GM19468 (cell line): ENCODE measurements around the gene OBSCN.

Experiments
- ATAC-seq: cut with Tn5 transposase; IDR thresholded peaks from one replicate; pipeline ENCODE4 v1.9.1; 2021; ENCODE audit warnings: mild to moderate bottlenecking, moderate library complexity, moderate number of reproducible peaks; ENCODE audit not compliant: unreplicated experiment; ENCODE audit errors: extremely low read depth

OBSCN gene

GRCh38 chr1:228391411-228392020, 183.7 kb downstream of the OBSCN start:
- ATAC-seq: no peak

- no peak for ATAC-seq
Observed at GRCh38 chr1:228392111-228392936, 184.5 kb downstream of the OBSCN start.

DNA sequence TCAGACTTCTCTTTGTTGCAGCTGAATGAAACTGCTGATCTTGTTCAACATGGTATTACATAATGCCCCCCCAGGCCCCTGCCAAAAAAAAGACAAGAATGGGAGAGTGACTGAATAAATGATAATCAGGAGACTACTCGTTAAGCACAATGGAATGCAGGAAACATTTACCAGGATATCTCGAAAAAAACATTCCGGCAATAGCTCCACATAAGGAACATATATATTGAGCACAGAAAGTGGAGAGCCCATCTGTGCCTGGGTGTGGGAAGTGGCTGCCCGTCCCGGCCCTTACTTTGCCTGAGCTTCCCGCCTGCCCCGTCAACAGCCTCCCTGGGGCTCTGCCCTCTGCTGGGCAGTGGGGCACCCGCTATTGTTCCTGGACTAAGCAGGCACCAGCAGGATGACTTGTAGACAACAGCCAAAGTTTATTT, 185.4 kb downstream of the OBSCN start:
- ATAC-seq: no peak

GRCh38 chr1:228393811-228394570, 186.1 kb downstream of the OBSCN start:
- ATAC-seq: no peak

DNA sequence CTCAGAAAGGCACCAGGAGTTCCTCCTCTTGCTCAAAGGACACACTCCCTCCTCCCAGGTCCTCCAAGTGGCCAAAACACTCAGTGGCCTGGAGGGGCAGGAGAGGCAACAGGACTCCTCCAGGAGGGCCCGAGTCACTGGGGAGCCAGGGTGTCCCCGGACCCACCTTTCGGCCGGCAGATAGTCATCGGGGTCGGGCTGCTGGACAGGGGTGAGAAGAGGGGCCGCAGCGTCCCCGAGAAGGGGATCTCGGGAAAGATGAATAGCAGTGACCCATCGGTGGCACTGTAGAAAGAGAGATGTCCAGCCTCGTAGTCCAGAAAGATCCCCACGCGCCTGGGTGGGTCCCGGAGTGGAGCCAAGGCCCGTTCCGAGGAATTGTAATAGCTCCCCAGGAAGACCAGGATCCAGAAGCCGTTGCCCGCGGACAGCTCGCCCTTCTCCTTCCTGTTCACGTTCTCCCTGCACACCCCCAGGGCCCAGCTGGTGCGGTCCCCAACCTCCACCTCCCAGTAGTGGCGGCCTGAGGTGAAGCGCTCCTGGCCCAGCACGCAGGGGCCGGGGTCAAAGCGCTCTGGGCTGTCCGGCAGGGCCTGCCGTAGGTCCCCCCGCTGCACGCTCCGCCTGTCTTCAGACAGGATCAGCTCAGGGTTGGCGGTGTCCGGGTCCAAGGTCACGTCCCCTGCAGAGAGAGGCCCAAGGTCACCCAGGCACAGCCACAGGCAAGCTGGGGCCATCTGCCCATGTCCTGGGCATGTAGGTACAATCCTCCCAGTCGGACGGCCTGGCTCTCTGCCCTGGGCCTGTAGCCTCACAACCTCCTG, 186.9 kb downstream of the OBSCN start:
- ATAC-seq: no peak

DNA sequence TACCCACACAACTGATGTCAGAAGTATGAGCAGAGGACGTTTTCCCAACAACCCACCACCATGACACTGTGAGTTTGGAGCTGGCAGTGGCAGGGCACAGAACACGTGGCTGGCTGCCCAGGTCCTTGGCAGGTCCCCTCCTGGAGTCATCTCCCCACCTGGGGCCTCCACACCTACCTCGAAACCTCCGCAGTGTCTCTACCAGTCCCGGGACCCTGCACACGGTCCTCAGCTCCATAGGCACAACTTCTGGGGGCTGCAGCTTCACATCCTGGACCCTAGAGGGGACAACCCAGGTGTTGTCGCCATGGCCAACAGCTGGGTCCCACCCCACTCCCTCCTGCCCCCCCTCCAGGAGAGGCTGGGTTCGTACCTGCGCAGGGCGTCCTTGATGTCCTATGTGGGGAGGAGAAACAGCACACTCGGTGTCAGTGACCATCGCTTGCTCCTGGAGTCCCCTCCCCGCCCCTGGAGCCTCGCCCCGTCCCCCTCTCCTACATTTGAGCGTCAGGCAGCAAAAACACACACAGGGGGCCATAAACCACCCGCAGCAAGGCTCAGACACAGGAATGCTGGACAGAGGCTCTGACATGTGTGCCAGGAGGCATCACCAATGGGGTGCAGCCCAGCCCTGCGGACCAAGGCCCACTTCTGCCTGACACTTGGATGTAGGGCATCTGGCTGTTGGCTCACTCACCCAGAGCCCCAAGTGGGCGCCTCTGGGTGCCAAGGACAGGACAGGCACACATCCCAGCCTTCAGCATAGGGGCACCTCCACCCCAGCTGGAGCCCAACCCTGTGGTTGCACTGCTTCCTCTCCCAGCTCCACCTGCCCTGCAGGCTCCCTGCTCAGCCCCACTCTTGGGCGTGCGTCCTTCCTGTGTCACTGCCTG, 189.2 kb downstream of the OBSCN start:
- no peak for ATAC-seq

- no peak for ATAC-seq
Observed at GRCh38 chr1:228397966-228398365, 190.1 kb downstream of the OBSCN start.

DNA sequence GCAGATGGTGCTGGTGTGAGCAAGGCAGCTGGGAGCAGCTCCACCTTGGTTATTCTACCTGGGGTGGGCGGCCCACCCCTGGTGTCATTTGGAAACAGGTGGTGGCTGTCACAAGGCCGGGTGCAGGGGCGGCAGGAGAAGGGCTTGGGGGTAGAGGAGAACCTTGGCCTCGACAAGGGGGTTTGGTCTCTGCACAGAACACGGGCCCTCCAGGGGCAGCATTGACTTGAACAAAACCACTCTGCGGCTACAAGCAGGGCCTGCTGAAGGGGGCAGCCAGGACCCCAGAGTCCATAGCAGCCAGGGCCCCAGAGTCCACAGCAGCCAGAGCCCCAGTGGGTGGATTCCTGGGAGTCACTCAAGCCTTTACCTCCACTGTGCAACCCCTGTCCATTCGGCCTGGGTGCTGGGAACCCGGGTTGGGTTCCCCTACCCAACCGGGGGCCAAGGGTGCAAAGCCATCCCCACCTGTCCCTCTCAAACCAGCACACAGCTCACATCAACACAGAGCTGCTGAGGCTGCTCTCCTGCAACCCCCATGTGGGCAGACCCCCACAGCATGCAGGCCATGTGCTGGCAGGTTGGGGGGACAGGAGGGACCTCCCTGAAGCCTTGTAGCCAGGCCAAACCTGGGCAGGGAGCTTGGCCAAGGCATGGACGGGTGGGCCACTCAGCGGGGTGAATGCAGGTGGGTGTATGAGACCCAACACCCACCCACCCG, 191.1 kb downstream of the OBSCN start:
- ATAC-seq: no peak

DNA sequence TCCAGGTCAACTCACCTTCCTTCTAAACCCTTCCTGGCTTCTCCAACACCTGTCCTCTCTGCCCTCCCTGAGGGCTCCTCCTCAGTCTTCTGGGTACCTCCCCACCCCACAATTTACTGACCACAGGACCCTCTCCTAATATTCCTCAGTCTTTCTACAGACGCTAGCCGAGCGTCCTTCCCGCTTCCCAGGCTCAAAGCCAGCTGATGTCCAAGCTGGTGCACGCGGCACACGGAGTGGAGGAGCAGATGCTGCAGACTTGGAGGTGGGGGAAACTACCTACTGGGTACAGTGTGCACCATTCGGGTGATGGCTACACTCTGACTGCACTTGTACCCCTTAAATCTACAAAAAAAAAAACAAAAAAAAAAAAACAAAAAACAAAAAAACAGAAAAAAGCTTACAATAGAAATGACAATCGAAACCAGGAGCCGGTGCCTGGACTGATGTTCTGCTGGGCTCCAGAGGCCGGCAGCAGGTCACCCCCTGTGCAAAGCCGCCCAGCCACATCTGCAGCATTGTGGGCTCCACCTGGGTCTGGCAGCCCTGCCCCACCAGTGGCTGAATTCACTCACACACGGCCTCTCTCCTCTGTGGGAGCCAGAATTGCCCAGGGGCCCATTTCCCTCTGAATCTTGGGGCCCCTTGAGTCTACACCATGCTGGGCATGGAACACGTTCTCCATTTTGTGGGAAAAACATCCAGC, 191.8 kb downstream of the OBSCN start:
- no peak for ATAC-seq

DNA sequence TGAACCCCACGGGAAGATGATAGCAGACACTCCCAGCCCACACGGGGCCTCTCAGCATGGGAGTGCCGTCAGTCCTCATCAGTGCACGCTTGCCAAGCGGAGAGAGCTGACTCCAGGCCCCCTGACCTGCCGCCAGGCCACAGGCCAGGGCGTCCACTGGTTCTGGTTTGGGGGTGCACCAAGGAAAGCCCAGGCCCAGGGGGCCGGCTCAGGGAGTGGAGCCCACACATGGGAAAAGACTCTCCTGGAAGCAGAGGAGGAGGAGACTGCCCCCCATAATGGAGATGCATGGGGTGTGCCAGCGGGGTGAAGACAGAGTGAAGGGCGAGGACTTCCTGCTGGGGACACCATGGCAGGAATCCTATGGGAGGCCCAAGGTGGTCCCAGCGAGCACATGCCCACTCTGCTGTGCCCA, 192.4 kb downstream of the OBSCN start:
- ATAC-seq: no peak

DNA sequence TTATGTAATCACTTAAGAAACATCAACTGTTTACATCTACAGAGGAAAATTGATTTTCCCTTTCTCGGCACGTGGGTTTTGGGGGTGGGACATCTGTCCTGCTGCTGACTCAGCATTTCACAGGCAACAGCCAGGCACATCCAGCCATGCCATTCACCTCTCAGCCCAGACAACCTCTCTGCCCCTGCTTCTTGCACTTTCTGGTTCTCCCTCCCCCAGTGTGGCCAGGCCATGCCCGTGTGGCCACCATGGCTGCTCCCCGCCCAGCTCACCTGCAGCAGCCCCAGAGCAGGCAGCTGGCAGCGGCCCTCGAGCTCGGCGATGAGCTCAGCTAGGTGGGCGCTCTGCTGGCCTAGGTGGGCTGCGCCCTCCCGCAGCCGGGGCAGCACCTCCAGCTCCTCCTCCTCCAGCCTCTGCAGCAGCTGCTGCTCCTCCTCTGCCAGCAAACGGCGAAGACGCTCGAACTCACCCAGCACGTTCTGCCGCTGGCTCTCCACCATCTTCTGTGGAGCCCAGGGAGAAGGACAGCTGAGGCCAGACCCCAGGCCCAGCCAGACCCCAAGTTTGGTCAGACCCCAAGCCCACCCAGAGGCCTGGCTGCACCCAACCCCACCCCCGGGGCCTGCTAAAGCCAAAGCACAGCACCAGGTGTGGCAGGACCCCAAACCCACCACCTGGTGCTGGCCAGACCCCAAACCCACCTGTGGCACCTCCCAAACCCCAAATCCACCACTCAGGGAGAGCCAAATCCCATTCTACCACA, 193.0 kb downstream of the OBSCN start:
- ATAC-seq: no peak

- ATAC-seq: no peak
Observed at GRCh38 chr1:228401782-228402640, 194.2 kb downstream of the OBSCN start.

DNA sequence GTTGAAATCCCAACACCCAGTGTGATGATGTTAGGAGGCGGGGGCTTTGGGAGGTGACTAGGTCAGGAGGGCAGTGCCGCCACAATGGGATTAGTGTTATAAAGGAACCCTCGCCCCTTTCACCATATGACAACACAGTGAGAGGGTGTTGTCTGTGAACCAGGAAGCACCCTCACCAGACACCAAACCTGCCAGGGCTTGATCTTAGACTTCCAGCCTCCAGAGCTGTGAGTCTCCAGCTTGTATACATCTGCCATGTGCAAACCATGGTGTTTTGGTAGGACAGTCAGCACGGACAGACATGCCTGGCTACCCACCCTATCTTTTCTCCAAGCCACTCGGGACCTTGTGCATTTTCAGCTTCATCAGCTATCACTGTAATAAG, 194.8 kb downstream of the OBSCN start:
- no peak for ATAC-seq

DNA sequence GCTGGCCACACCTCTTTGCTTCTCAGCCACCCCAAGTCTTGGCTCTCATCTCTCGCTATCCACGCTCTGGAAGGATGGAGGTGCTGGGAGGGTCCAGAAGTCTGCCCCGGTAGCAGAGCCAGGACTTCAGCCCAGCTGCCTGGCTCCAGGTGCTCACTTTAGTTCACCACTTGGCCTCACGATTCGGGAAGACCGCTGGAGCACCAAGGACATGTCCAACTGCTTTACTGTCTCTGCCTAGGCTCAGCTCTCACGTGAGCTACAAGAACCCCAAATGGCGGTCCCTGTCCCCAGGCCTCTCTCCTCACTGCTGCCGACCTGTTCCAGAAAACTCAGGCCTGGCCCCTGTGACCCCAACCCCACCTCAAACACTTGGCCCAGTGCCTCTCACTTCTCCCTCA, 195.4 kb downstream of the OBSCN start:
- ATAC-seq: no peak

DNA sequence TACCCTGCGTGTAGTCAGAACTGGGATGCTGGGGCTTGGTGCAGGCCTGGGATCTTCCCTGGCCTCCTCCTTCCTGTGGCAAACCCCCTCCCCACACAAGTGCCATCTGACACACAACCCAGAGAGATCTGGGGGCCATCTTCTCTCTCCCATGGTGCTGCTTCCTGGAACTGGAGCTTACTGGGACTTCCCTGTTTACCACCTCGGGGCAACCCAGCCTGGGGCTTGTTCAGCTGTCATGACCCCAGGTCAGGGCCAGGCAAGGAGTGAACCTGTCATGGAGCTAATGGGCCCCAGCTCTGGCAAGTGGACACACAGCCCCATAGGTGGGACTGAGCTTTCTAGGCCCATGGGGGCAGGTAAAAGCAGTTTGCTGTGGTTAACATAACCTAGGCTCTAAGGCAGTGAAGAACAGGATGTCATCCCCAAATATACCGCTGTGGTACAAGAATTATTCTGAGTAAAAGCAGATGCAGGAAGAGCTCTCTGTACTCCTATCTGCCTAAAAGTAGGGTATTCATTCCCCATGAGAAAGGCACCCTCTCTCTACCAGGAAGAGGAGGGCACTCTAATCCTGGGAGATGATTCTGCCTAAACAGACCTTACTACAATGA, 196.4 kb downstream of the OBSCN start:
- ATAC-seq: no peak
